NCI-H748 (cell line): ENCODE measurements around the gene GALNT9.
"Not testable (repeated sequence)": the region's sequence is repeated elsewhere in the genome, so short reads cannot be mapped to it uniquely, and the experiment has no call there.

Source experiments
- DNase-seq: peaks from one replicate; lab custom pipeline; 2025; ENCODE audit not compliant: unreplicated experiment; lab: John Stamatoyannopoulos, UW

GALNT9 gene

DNA sequence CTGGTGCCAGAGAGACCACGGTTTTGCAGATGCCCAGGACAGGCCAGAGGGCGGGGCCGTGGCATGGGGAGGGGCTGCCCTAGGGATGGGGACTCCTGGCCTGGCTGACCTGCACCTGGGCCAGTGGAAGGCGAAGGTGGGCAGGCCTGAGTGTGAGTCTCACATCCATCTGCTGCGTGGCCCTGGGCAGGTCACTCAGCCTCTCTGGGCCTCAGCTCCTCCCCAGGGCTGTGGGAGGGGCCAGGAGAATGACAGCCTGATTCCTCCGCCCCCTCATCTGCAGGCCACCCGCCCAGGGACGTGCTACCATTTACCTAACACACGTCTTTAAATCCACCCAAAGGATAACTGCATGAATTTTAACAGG is 90.9 kb downstream of the GALNT9 start:
- DNase-seq, result no peak

DNA sequence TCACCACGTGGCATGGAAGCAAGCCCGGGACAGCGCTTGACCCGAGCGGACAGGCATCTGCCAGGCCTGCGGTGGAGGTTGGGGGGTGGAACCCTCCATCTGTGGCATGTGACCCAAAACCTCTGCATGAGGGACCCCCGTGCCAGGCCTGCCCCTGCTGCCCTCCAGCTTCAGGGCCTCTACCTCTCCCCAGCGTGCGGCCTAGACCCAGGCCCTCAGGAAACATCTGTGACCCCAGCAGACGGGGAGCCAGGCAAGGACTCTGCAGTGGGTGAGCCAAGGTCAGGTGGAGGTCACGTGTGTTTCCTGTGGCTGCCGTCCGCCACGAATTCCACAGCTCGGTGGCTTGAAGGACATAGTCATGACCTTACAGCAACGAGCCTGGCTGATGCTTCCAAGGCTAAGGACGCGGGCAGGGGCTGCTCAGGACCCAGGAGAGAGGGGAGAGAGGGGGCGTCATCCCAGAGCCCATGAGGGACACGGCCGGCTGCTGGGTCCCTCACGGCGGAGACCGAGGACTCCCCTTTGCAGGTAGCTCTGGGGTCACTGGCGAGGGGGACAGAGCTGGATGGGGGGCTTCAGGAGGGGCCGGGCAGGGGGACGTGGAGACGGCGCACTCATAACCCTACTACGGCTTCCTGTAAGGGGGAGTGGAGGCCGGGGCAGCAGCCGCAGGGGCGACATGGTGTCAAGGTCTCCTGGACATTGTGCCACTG is 91.5 kb downstream of the GALNT9 start:
- DNase-seq, result no peak

DNA sequence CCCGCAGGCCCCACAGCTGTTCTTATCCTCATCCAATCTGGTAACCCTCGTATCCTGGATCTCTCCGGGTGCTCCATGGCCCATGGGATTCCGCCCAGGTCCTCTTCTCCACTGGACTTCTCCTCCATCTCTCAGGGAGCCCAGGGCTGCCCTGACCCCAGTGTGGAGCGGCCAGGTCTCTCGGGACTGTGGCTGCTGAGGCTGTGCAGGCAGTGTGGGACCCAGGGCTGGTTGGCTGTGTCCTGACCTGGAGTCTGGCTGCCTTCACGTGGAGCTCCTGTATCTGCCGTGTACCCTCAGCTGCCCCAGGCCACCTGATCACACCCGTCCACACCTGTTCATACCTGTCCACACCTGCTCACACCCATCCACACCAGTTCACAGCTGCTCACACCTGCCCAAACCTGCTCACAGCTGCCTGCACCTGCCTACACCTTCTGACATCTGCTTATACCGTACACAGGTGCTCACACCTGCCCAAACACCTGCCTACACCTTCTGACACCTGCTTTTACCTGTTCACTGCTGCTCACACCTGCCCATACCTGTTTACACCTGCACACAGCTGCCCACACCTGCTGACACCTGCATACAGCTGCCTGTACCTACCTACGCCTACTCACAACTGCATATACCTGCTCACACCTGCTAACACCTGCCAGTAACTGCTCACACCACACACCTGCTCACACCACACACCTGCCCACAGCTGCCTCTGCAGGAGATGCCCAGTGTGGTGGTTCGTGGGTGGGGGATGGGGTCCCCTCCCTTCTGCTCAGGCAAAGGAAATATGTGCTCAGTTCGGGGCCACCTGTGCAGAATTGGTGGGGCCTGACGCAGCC is 92.2 kb downstream of the GALNT9 start:
- no peak for DNase-seq

DNA sequence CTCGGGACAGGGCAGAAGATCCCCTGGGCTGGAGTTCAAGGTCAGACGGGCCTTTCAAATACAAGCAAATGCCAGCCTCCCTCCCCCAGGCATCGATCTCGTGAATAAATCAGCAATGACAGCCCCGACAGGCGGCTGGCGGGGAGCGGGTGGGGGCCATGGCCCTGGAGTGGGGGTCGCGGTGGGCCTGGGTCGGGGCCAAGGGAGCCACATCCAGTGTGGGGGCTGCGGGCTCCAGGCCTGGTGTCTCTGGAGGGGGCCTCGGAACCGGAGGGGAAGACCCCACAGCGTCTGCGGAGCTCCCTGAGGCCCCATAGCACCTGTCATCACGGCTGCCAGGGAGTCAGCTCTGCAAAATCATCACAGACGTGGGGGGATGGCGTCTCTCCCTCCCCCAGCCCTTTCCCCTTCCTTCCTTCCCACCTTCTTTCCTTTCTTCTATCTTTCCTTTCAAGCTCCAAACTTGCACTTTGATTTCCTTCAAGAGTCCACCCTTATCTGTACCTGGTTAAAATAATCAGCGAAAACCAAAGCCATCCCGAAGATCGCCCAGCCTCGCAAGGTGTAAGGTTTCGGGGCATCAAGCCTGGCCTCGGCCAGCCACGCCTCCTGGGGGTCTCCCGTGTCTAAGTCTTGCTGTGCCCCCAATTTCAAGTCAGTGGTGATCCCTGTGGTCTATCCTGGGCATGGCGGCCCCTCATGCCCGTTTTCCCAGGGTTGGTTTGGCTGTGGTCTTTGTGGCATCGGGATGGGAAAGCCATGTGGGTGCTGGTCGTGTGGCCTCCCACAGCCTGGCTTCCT is 93.1 kb downstream of the GALNT9 start:
- no peak for DNase-seq

DNA sequence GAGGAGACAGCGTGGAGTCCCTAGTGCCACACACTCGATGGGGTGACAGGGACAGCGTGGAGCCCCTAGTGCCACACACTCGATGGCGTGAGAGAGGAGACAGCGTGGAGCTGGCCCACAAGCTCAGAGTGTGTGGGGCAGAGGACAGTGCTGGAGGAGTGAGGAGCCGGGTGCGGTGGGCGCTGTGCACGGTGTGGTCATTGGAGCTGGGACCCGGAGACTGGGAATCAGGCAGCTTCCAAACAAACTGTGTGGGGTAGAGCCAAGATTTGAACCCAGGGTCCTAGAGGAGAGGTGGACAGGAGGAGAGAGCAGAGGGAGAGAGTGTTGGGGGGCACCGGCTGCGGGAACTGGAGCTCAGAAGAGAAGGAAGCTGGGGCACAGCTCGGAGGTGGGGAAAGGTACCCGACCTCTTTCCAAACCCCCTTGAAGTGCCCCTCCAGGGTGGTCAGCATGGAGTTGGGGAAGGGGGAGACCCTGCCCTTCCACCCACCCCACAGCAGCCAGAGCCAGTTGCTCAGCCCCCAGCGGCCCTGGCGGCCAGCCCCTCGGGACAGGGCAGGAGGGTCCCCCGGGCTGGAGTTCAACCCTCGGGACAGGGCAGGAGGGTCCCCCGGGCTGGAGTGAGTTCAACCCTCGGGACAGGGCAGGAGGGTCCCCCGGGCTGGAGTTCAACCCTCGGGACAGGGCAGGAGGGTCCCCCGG is 94.1 kb downstream of the GALNT9 start:
- DNase-seq, result no peak

DNA sequence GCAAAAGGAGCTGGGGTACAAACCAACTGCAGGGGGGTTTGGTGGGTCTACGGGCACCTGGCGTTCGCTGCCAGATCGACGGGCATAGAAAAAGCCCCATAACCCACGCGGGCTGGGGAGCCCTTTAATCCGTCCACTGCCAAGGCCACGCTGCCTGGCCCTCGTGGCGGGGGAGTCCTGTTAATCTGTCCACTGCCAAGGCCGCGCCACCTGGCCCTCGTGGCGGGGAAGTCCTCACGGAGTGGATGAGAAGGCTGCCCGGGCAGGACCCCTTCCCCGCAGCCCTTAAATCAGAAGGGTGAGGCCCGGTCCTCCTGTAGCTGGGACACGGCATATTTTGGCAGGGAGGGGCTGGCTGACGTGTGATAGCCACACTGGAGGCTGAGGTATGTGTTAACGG is 99.0 kb downstream of the GALNT9 start:
- DNase-seq, result no peak

DNA sequence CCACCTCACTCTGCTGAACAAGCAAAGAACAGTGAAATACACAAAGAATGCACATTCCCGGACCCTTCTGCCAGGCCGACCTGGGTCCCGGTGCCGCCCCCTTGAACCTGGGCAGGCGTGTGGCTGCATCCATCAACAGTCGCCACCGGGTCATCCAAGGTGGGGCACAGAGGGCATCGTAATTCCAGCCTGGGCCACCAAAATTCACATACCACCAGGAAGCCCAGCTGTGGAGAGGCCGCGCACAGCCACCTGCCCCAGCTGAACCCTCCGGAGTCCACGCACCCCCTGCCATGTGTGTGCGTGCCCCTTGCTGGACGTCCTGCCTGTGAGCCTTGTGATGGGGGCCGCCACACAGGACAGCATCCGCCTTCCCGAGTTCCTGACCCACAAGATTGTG is 99.5 kb downstream of the GALNT9 start:
- DNase-seq, result no peak

DNA sequence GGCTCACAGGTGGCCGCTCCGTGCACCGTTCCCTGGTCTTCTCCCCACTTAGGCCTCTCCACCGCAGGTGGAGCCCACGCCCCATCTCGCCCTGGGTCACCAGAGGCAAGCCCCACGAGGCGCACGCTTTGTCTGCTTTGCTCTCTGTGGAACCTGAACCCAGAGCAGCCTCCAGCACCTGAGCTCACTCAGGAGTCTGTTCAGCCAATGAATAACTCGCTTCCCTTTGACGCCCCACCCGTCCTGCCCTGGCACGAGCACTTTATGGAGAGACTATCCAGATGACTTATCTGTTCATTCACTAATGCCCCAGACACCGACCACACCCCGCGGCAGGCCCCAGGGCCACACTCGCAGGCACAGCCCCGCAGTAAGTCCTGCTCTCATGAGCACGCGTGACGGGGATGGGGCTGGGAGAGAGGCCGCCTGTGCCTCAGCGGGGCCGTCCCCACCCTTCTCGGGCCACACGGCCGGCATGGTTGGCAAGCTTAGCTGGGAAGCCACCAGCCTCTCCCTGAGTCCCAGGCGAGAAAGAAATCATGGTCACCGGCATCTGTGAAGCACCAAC is 100.1 kb downstream of the GALNT9 start:
- no peak for DNase-seq

DNA sequence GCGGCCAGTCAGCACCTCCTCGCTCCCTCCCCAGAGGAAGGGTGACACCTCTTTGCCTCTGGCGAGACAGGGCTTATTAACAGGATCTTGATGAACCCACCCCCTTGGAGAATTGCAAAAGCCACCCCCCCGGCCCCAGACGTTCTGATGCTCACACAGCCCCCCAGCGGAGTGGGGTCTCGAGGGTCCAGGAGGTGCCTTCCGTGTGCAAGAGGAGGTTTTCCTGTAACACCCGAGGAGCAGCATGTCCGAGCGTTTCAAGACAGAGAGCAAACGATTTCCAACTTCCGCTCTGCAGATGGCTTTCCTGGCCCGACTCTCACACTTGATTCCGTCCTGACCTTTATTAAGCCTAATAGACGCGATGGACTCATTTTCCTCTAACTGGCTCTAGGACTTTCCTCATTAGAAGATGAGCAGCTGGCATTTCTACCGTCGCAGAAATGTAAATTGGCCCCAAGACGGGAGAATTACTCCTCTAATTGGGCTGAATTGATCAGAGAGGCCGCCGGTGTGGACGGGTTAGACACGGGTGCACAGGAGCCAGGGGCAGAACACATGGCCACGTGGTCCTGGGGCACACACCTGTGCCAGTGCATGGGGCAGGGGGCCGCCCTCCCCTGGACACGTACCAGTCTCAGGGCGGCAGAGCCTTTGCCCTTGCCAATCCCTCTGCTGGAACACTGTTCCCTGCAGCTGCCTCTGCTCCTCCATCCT is 100.8 kb downstream of the GALNT9 start:
- DNase-seq, result no peak

DNA sequence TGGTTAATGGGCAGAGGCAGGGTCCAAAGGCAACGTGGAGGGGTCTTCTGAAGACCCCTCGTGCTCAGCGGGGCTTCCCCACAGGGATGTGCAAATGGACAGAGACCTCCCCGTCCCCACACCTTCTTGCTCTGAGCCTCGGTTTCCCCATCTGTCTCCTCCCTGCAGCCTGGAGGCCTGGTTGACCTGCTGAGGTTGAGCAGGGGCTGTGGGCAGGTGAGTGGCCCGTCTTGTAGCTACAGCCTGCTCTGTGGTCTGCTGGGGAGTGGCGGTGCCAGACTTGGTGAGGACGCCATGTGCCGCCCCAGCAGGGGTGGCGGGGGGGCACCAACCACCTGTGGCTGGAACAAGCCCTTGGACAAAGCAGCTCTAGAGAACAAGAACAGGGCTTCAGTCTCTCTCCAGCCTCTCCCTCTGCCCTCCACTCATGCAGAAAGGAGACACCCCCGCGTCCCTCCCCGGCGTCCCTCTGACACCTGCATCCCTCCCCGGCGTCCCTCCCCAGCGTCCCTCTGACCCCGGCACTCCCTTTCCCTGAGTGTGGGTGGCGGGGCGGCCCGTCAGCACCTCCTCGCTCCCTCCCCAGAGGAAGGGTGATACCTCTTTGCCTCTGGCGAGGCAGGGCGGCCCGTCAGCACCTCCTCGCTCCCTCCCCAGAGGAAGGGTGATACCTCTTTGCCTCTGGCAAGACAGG is 101.5 kb downstream of the GALNT9 start:
- no peak for DNase-seq

DNA sequence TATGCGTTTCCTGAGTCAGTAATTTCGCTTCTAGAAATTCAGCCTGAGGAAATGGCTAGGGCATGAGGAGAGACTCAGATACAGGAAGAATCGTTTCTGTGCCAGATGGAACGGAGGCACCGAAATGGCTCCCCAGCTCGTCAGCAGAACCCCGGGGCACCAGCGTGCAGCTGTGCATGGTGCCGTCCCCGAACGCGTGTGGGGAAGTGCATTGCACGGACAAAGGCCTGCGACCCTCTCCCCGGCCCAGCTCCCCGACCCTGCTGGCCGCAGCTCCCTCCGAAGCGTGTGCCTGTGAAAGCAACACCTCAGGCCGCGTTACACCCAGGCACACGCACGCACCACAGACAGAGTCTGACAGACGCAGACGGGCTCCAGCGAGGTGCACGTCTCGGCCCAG is 102.3 kb downstream of the GALNT9 start:
- no peak for DNase-seq

DNA sequence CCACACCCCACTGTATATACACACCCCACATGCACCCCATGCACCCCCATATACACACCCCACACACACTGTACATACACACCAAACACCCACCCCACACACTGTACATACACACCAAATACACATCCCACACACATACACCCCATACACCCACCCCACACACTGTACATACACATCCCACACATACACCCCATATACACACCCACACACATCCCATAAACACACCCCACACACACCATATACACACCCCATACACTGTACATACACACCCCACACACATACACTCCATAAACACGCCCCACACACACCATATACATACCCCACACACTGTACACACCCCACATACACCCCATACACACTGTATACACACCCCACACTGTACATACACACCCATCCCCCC is 102.8 kb downstream of the GALNT9 start:
- DNase-seq, result no peak

DNA sequence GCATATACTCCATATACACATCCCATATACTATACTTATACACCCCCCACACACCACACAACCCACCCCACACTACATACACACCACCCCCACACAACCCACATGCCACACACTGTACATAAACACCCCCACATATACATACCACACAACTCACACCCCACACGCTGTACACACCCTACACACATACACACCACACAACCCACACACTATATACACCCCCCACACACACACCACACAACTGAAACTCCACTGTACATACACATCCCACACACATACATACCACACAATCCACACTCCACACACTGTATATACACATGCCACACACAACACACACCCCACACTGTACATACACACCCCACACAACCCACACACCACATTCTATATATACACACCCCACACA is 104.2 kb downstream of the GALNT9 start:
- no peak for DNase-seq

DNA sequence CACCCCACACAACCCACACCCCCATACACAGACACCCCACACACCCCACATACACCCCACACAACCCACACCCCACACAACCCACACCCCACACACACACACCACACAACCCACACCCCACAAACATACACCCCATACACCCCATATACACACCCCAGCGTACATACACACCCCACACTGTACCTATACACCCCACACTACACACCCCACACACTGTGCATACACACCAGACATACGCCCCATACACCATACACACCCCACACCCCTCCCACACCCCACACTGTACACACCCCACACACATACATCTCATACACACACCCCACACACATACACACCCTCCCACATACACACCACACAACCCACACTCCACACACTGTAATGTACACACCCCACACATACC is 104.9 kb downstream of the GALNT9 start:
- DNase-seq, result no peak

DNA sequence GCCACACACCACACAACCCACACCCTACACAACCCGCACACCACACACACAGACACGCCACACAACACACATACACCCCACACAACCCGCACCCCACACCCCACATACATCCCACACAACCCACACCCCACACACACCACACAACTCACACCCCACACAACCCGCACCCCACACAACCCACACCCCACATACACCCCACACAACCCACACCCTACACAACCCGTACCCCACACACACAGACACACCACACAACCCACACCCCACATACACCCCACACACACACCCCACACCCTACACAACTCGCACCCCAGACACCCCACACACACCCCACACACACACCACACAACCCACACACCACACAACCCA is 106.6 kb downstream of the GALNT9 start:
- DNase-seq, result no peak

DNA sequence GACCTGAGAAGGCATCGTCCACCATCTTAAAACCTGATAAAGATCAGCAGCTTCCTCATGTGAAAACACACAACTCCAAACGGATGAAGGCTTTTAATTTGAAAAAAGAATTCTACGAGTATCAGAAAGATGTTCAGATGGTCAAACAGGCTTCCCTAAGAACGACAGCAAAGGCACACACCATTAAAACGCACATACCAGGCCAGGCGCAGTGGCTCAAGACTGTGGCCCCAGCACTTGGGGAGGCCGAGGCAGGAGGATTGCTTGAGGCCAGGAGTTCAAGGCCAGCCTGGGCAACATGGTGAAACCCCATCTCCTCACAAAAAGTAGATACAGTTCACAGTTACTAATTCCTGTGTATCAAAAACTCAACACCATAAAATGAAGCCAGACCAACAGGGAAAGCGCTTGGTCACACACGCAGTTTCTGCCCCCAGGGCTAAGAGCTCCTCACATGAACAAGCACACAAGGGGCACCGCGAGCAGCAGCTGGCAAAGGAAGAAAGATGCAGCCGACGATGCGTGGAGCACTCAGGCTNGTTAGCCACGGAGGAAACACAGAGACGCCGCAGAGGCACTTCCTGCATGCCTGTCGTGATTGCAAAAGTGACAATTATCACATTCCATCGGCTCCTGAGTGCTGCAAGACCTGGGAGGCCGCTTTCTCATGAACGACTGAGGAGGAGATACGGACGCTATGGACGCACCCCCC is 107.1 kb downstream of the GALNT9 start:
- peak; percentile 65 for DNase-seq

DNA sequence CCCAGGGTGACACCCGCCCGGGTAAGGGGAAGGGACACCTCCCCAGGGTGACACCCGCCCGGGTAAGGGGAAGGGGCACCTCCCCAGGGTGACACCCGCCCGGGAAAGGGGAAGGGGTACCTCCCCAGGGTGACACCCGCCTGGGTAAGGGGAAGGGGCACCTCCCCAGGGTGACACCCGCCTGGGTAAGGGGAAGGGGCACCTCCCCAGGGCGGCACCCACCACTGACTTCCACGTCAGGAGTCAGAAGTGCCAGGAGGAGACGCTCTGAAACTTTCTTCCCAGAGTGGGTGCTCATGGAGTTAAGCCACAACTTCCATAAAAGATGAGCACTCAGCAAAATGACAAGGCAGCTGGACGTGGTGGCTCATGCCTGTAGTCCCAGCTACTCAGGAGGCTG is 109.6 kb downstream of the GALNT9 start:
- DNase-seq, result not testable (repeated sequence)

DNA sequence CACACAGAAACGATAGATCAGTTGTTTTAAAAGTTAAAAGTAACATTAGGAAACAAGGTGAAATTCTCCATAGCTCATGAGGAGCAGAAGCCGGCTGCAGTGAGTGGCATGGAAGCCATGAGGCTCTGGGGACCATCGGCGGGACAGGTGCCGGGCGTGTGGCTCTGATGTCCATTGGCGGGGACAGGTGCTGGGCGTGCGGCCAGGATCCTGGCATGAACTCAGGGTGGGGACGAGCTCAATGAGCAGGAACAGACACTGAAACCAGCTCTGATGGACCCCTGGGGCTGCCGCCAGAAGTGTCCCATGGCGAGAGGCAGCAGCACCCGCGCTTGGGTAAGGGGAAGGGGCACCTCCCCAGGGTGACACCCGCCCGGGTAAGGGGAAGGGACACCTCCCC is 110.1 kb downstream of the GALNT9 start:
- DNase-seq, result peak; percentile 72

DNA sequence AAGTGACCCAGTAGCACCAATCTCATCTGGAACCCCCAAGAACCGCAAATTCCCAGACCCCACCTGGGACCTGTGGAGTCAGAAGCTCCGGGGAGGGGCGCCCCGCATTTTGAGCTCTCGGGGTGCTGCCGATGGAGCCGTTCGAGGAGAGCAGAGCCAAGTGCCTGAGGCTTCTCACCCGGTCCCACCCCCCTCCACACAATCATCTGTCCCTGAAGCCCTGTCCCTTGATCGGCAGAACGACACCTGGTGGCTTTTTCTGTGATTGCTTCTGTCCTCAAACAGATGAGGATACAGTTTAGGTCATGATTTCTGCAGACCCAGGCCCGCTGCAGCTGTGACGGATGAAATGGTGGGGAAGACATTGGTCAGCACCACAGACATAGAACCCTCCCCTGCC is 110.5 kb downstream of the GALNT9 start:
- DNase-seq, result peak; percentile 86
